UCSD-AML1 (cell line): ENCODE measurements around the gene CHD2.
A peak's percentile ranks its signal among the peaks of the same experiment; 100 is the strongest.
"Not testable (repeated sequence)": the region's sequence is repeated elsewhere in the genome, so short reads cannot be mapped to it uniquely, and the experiment has no call there.

Experiments
- DNase-seq: peaks from one replicate; lab custom pipeline; 2025; ENCODE audit not compliant: unreplicated experiment; lab: John Stamatoyannopoulos, UW

Gene CHD2

GRCh38 chr15:93033434-93034045 is 133.4 kb downstream of the CHD2 start:
- no peak for DNase-seq

DNA sequence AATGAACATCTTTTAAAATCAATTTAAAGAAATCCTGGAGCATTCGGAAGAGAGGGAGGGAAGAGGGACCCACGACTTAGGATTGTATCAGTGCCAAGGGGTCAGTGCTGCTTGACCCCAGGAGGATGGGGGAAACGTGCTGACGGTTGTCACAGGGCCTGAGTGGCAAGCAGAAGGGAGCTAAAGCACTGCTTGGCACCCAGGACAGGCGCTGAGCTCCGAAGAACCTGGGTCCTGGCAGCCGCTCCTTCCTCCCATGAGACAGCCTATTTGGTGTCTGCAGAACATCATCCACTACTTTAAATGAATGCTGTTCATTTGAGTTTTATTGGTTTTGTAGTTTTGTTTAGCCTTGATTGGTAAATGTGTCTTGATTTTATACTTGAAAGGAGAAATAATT is 134.4 kb downstream of the CHD2 start:
- no peak for DNase-seq

DNA sequence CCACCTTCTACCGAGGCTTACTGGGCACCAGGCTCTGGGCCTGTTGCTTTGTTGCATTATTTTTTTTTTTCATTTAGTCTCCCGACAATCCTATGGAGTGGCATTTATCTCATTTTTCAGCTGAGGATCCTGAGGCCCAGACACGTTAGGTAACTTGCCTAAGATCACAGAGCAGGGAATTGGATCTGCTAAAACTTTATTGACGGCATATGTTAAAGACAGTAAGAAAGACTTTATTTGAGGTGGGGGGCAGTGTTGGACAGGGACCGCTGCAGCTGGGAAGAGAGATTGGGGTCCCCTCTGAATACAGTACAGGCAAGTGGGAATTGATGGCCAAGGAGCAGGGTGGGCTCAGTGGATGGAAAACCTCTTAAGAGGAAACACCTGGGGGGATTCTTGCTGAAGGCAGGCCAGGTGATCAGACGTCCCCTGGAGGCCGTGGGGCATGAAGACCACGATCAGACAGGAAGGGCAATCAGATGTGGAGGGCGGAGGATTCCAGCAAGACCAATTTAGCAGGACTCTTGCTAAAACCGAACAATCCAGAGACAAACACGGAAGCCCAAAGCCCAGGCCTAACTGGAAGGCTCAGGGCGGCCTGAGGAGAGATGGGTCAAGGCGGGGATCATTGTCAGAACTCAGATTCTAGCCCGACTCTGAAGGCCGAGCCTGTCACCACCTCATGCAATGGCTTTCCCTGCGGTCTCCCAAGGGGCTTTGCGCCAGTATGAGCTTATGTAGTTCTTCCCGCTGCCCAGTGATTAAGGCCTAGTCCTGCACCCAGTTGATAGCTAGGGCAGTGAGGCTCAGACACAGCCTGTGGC is 135.2 kb downstream of the CHD2 start:
- DNase-seq: no peak

DNA sequence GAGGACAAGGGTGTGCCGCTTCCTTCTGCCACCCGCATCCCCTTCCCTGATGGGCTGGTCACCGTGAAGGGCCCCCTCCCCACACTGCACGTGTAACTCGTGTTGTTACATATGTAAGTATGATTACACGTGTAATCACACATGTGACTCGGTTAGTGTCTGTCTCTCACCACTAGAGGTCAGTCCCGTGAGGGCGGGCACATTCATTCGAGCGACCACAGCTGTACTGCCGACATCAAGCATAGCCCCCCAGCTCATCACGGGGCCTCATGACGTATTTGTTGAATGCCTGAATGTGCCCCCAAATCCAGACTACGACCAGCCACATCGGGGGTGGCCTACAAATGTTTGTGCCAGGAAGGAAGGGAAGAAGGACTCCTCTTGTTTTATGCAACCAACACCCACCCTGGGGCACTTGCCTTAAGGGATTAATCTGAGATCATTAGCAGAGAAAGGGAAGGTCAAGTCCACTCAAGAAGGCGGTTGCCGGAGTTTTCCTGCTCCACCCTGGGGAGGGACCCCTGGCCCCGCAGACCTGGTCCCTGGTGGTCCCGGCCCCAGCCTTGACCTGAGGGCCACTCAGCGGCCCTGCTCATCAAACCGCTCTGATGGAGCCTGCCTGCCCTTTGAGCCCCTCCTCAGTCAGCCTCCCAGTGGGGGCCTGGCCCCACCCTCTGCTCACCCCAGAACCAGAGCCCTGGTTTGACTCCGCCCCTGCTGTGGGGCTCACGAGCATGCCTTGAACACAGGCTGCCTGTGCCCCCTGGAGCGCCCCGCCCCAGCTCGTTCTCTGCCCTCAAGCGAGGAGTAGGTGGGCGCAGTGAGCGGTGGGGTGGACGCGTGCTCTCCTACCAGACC is 136.1 kb downstream of the CHD2 start:
- DNase-seq: peak; percentile 30

DNA sequence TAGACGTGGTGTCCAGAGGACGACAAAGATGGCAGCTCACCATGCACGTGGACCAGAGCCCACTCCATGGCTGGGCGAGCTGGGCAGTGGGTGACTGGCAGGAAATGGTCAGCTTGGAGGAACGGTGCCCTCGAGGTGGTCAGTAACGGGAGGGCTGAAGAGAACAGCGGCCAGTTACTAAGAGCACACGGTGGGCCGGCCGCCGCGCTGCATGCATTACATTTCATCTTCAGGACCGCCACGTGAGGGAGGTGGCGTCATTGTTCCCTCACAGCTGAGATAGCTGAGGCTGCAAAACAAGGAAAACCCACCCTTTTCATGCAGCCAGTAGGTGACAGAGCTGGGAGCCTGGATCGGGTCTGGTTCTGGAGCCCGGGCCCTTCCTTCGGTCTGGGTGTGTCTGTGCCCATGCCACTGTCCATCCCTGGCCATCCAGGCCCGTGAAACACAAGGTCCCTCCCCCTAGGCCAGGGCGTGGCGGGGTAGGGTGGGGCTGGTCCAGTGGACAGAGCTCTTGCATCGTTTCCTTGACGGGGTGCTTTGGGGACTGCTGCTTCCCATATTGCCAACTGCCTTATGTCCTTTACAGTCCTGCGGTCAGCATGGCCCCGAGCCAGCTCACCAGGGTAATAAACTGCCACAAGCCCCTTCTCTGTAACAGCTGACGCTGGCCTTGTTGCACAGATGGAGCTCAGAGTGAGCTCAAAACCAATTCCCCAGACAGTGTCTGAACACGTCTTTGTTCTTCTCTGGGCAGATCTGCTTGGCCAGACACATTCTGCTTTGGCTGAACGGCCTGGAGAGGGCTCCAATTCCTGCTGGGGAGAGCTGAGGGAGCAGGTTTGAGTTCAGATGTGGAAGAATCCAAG is 137.1 kb downstream of the CHD2 start:
- DNase-seq: peak; percentile 27

- DNase-seq: no peak
Measured at GRCh38 chr15:93037820-93038705, 137.9 kb downstream of the CHD2 start.

DNA sequence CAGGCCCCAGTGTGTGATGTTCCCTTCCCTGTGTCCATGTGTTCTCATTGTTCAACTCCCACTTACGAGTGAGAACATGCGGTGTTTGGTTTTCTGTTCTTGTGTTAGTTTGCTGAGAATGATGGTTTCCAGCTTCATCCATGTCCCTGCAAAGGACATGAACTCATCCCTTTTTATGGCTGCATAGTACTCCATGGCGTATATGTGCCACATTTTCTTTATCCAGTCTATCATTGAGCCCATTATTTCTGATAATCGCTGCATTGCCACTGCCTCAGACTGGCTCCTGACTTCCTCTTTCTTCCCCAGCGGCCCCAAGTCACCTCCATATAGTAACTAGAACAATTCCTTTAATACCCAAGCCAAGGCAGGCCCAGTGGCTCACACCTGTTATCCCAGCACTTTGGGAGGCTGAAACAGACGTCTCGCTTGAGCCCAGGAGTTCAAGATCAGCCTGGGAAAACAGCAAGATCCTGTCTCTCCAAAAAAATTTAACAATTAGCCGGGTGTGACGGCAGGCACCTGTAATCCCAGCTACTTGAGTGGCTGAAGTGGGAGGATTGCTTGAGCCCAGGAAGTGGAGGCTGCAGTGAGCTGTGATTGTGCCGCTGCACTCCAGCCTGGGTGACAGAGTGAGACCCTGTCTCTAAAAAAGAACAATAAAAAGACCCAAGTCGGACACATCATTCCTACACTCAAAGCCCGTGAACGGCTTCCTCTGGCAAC is 139.6 kb downstream of the CHD2 start:
- DNase-seq: not testable (repeated sequence)

DNA sequence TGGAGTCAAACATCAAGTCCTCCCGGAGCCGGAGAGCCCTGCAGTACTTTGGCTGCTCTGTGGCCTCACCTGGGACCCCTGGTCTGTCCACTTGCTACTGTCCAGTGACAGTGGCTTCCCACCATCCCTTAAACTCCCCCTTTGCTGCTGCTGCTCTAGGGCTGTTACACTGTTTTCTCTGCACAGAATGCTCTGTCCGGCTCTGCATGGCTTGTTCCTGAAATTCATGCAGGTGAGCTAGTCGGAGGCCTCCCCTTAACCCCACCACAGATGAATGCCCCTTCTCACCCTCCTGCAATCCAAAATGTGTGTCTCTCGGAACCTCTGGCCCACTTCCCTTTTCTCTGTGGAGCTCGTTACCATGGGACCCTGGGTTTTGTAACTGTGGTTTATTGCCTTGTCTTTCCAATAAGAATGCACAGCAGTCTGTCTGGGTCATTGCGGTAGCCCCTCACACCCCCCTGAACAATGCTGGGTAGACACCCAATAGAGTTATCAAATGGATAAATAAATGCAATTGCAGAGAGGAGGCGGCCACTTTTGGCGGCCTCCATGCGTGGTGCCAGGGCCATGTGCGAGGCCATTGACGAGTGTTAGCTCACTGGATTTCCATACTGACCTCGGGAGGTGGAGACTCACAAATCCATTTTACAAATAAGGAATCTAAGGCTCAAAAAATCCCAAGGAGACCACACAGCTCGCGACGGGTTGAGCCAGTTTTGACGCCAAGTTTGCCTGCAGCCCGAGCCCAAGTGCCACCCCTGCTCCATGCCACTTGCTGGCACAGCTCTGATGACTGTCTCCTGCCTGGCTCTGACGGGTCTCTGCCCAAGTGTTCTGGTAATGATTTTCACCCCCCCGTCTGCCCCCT is 140.4 kb downstream of the CHD2 start:
- no peak for DNase-seq

GRCh38 chr15:93041159-93041547 is 141.0 kb downstream of the CHD2 start:
- DNase-seq: no peak

GRCh38 chr15:93042211-93042610 is 142.1 kb downstream of the CHD2 start:
- no peak for DNase-seq

- DNase-seq: no peak
Measured at GRCh38 chr15:93042691-93043378, 142.7 kb downstream of the CHD2 start.

DNA sequence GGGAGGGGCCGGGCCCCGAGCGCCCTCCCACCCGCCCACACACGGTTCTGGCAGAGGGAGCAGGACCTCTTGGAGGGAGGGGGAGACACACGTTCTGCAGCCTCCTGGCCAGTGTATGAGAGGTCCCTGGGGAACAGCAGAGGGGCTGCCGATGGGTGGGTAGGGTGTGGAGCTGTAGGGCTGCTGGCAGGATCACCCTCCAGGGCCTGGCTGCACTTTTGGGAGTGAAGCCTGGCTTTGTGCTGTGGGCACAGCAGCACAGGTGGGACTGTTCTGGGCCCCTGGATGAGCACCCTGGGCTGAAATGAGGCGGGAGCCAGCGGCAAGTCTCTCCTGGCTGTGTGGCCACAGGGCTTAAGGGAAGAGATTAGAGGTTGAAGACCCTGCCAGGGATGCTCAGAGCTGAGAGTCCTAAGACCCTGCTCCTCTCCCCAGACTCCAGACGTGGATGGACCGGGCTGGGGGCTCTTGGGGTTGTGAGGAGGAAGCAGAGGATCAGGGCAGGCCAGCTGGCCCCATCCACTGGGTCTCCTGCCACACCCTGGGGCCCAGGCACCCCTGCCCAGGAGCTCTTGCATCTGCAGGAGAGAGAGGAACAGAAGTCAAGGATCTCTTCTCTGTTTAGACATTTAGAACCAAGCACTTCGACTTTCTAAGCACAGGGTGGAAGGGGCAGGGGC is 143.6 kb downstream of the CHD2 start:
- no peak for DNase-seq

DNA sequence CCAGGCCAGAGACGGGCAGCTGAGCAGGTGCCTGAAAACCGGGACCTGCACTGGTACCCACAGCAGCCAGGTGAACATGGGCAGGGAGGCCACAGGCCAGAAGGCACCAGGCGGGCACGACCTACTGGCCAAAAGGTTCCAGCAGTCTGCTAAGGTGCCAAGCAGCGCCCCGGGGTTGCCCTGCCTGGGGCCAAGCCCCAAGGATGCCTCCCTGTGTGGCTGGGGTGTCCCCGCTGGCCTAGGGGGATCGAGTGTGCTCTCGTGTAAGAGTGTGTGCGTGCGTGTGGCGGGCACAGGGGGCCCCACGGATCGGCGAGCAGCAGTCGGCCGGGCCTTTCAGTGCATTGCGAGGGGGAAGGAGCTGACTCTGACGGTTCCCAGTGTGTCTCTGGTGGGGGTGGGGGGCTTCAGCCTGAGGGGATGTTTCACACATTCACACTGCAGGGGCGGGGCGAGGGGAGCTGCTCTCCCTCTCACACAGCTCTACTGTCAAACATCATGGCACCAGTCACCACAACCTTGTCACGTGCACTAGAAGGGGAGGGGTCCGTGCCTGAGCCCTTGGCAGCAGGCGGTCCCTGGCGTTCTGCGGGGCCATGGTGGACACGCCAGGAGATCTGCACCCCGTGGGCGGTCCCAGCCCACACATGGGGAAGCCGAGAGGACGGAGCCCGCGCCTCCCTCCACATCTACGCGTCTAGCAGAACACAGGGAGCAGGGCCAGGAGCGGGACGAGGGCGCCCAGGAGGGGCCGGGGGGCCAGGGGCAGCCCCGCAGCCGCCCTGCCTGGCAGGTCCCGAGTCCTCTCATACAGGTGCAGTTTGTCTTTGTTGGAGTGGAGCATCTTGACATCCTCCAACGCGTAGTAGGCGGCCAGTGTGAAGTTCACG is 144.4 kb downstream of the CHD2 start:
- DNase-seq: no peak

- DNase-seq: no peak
Measured at GRCh38 chr15:93045191-93045785, 145.2 kb downstream of the CHD2 start.

DNA sequence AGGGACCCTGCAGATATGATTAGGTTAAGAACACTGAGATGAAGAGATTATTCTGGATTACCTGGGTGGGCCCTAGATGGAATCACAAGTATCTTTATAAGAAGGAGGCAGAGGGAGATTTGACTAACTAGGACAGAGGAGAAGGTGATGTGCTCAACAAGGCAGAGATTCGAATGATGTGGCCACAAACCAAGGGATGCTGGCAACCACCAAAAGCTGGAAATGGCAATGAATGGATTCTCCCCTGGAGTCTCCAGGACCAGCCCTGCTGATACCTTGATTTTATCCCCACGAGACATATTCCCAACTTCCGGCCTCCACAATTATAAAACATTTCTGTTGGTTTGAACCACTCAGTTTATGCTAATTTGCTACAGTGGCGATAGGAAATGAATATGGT is 146.0 kb downstream of the CHD2 start:
- DNase-seq: no peak

GRCh38 chr15:93046721-93047120 is 146.6 kb downstream of the CHD2 start:
- DNase-seq: no peak
